ENCODE data around the gene FOXS1.
"Not testable (repeated sequence)": the region's sequence is repeated elsewhere in the genome, so short reads cannot be mapped to it uniquely, and the experiment has no call there.

FOXS1 gene

DNA sequence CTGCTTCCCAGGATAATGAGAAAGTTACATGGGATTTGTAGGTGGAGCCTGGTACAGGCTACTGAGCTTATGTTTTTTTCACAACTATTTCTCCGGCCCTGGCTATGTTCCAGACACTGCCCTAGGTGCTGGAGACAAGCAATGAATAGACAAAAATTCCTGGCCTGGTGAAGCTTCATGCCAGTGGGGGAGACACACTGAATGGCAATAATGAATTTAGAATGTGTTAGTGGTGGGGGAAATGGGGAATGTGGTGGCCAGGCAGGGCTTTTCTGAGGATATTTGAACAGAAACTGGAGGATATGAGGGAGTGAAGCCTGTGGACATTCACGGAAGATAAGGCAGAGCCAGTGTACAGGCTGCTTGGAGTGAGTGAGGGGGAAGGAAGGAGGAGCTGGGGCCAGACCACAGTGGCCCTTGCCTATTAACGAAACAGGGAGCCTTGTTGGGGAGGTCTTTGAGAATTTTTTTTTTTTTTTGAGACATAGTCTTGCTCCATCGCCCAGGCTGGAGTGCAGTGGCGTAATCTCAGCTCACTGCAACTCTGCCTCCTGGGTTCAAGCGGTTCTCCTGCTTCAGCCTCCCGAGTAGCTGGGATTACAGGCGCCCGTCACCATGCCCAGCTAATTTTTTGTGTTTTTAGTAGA is 6.6 kb downstream of the FOXS1 start:
- DNase-seq: no peak

DNA sequence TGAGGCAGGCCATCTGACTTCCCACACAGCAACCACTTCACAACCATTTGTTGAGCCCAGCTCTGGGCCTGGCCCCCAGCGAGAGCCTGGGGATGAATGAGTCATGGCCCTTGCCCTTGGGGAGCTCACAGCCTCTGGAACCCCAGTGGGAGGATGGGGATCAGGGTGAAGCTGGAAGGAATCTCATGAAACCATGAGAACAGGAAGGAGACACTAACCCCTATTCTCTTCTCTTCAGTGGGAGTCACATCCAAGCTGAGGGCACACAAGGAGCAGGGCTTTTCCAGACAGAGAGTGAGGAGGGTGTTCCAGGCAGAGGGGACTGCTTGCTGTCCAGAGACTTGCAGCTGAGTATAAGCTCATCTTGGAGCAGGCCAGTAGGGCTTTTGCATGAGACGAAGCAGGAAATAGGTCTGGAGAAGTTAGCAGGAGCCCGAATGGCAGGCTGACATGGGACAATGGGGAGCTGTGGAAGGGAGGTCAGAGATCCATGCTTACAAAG is 7.5 kb downstream of the FOXS1 start:
- no peak for DNase-seq

DNA sequence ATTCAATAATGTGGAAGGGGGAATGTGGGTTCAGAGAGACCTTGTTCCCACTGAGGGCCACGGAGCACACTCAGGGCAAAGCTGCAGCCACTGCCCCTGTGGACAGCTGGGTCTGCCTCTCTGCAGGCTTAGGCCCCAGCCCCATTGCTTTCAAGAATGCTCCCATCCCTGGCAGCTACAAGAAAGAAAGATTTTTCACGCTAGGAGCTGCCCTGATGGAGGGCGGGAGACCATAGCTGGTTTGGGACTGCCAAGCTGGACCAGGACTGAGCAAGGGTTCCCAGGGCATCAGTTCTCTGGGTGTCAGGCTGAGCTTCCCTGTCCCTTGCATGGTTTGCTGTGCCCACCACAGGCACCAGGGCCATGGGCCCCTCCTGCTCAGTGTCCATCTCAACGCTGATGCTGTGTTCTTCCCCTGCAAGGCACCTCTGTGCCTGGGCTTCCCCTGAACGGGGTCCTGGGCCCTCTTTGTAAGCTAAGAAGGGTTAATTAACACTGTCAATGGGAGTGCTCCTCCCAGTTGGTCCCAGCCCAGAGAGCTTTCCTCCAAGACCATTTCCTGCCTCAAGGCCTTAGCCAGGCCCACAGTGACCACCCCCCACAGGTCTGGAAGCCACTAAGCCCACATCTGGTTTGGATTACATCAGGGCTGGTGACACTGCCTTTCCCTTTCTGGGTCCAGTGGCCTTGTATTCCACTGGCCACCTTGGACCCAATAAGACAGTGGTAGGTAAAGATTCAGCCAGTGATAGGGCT is 8.4 kb downstream of the FOXS1 start:
- DNase-seq: no peak

DNA sequence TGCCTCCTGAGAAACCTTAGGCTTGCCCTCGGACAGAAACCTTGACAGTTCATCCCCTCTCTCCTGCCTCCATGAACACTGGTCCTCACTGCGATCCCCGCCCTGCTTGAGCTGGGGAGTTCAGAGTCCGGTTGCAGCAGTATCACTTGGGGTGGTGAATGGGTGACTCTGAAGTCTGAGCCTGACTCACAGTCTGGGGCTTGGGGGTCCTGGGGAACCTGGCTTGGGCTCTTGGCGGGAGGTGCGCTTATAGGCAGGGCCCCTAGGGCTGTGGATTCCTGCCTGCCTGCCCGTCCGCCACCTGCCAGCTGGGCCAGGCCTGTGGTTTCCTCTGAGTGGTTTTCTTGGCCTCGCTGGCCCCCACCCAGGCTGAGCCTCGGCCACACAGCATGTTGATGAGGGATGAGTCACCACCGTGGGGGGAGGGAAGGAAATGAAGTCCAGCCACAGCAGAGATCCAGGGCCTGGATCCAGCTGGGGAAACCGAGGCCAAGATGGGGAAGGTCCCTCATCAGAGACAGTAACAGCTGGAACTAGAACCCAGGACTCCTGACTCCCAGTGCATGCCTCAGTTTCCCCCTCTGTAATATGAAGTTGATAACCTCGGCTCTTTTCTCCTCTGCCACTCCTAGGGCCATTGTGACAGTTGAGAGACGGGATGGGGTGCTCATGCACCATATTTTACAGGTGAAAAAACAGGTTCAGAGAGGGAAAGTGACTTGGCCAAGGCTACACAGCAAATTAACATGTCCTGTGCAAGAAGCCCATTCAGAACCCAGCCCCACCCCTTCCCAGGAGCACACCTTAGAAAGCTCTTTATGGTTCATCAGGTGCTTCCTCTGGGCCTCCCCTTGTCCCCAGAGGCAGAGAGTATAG is 9.2 kb downstream of the FOXS1 start:
- no peak for DNase-seq

DNA sequence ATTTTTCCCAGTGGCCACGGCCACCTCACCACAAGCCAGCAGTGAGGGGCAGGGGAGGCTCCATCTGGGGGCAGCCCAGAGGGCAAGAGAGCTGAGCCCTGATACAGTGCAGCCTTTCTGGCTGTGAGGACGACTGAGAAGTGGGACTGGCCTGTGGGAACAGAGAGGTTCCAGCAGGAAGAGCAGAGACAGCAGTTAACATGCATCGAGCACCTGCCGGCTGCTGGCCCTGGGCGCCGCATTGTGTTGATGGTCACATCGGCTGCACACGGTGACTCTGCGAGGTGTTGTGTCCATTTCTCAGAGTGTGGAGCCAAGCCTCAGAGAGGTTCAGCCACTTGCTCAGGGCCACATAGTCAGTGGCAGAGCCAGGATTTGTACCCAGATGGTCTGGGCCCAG is 9.8 kb downstream of the FOXS1 start:
- no peak for DNase-seq

DNA sequence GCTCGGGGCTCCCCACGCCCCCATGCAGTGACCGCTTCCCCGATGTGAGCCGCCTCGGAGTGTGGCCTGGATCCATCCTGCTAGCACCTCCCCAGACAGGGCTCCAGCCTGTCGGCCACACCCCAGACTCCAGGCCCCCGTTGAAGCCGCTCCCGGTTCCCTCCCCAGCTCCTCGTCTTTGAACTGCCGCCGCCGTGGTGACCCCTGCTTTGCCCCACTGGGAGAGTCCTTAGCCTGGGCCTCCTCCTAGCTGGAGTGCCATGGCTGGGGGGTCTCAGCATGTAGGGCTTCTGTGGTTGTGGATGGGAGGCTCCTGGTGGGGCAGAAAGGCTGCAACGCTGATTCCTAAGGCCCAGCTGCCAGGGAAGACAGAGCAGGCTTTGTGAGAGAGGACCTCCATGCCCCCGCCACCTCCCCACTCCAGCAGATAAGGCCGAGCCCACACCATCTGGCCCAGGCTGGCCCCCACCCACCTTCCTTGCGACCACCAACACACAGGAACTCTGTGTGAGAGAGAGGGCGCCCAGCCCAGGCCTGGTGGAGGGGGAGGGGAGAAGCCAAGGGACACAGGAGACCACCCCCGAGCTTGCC is 11.4 kb downstream of the FOXS1 start:
- no peak for DNase-seq

DNA sequence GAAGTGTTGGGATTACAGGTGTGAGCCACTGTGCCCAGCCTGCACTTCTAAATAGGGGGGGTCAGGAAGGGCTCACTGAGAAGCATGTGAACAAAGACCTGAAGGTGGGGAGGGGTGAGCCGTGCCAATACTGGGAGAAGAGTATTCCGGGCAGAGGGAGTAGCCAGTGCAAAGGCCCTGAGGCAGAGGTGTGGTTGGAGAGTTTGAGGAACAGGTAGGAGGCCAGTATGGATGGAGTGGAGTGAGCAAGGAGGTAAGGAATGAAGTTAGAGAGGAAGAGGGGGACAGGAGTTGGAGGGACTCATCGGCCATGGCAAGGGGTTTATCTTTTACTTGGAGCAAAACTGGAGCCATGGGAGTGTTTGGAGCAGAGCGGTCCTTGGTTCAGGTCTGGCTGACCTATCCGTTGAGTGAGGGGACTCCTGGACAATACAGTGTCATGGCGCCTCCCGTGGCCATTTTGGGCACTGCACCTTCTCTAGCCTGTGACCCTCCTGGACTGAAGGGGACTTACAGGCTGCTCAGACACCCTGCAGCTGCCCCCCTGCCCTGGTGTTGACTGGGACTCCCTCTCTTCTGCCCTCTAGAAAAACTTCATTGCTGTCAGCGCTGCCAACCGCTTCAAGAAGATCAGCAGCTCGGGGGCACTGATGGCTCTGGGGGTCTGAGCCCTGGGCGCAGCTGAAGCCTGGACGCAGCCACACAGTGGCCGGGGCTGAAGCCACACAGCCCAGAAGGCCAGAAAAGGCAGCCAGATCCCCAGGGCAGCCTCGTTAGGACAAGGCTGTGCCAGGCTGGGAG is 12.1 kb downstream of the FOXS1 start:
- DNase-seq: no peak

DNA sequence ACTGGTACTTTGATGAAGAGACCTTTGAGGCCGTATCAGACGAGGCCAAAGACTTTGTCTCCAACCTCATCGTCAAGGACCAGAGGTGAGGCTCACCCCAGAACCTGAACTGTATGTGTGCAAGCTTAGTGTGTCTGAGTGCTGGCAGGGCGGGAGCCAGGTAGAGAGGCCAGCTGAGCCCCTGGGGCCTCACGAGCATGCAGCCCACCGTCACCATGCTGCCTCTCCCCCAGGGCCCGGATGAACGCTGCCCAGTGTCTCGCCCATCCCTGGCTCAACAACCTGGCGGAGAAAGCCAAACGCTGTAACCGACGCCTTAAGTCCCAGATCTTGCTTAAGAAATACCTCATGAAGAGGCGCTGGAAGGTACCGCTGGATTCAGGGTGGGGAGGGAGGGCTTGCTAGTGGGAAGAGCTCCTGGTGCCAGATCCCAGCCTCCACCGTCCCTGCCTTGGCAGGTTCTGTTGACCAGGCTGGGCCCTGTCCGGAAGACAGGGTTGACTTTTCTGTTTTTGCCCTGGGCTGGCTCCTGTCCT is 13.6 kb downstream of the FOXS1 start:
- no peak for DNase-seq

DNA sequence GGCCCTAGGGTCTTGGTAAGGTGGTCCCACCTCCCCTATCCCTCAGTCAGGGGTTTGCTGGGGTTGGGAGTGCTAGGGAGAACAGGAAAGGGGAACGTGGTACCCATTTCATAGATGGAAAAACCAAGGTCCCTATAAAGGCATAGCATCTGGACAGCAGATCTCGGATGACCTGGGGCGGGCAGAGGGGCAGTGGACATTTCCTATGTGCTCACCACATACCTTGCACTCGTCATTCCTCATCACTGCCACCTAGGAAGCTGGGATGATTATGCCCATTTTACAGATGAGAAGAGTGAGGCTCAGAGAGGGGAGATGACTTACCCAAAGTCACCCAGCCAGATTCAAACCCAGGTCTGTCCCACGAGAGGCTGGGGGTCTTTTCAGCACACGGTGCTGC is 14.2 kb downstream of the FOXS1 start:
- DNase-seq: no peak

DNA sequence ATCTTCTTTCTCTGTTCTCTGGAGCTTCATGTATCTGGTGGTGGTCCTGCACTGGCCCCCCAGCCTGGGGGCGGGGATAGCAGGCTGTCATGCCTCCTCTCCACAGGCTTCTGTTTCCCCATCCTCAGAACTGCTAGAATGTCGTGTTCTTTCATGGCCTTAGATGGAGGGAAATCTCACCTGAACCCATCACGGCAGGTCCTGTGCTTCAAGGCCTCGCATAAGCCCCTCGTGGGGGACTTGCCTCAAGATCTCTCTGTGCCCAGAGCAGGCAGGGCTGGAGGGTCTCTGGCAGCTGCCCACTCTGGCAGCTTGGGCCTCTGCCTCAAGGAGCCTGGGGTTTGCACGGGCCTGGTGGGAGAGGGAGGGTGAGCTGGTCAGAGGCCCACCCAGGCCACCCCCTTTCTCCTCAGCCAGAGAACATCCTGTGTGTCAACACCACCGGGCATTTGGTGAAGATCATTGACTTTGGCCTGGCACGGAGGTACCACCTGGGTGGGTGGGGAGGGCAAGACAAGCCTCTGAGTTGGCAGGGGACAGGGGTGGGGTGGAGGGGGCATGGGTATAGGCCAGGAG is 14.9 kb downstream of the FOXS1 start:
- no peak for DNase-seq

DNA sequence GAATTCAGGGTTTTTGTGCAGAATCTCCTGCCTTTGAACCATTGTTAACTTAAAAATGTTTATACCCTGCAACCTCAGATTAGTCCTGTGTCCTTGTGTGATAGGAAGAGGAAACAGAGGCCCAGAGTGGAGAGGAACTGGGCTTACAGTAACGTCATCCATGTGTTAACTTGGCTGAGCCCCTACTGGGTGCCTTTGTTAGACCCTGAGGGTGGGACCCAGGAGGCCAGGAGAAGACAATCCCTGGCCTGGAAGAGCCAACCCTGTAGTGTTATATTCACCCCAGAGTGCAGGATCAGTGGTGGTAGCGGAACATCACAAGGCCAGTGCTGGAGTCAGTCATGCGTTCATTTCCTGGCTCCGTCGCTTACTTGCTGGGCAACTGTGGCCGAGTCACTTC is 15.7 kb downstream of the FOXS1 start:
- DNase-seq: no peak

DNA sequence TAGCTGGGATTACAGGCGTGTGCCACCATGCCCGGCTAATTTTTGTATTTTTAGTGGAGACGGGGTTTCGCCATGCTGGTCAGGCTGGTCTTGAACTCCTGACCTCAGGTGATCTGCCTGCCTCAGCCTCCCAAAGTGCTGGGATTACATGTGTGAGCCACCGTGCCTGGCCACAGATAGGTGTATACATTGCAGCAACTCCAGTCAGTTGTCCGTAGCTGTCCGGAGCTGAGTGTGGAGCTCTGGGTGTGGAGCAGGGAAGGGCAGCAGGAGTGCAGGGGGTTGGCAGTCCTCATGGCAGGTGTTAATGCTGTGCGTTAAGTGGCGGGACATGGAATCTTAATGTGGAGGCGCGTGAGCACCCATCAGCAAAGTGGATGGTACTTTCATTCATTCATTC is 17.4 kb downstream of the FOXS1 start:
- DNase-seq: not testable (repeated sequence)

DNA sequence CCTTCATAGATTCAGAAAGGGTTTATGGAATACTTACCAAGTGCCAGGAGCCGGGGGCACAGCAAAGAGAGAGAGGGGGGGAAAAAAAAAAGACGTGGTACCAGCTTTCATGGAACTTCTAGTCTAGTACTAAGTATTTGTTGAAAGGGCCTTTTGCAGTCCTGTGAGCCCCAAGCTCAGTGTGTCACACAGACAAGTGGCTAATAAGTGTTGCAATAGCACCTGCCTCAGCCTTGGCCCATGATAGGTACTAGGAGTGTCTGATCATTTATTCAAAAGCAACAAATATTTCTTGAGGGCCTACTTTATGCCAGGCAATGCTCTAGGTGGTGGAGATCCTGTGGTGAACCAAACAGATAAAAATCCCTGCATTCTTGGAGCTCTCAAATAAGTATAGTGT is 18.3 kb downstream of the FOXS1 start:
- no peak for DNase-seq

DNA sequence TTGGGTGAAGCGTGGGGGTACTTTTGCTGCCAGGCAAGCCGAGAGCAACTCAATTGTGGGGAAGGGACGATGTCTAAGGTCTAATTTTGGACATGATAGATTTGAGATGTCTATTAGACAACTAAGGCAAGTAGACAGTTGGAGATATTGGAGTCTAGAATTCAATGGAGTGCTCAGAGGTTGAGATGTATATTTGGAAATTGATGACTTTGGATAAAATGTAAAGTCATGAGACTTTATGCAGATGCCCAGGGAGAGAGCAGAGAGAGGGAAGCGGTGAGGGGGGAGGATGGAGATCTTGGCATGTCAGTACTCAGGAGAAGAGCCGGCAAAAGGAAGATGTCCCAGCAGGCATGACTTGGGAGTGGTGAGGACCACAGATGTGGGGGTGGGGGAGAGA is 19.3 kb downstream of the FOXS1 start:
- DNase-seq: no peak

DNA sequence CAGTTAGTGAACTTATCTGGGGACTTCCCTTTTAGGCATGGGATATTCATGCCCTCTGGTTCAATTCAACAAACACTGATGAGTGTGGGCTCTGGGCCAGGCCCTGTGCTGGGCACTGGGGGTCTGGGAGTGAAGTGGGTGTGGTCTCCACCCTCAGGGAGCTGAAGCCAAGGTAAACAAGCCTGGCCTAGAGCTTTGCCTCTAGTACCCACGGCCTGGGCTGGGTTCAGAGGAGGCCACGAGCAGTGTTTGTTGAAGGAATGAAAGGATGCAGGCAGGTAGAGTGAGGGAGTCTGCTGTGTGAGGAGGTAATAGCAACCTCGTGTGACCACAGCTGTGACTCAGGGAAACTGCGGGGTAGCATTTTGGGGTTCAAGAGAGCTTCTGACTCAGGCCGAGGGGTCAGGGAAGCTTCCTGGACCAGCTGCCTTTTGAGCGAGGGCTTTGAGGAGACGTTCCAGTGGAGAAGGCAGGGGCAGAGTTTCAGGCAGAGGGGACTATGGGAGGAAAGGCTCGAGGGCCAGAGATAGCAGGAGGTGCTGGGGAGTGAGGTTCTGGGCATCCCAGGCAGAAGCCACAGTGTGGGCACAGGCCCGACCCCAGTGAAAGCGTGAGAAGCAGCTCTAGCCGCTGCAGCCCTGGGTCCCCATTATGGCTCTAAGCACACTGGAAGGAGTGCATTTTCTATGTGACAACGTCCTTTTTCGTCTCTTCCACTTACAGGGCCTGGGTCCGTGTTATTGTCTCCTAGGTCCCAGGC is 20.7 kb downstream of the FOXS1 start:
- DNase-seq: no peak

DNA sequence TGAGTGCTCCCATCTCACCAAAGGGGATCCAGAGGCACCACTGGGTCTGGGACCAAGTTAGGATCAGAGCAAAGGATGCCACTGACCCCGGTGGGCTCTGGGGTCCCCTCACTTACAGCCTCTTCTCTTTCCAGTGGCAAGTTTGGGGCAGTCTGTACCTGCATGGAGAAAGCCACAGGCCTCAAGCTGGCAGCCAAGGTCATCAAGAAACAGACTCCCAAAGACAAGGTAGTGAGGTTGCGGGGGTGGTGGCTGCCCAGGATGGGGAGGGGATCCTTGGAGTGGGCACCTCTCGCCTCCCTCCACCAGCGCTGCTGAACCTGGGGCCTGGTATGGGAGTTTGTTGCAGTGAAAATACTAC is 21.3 kb downstream of the FOXS1 start:
- DNase-seq: no peak

DNA sequence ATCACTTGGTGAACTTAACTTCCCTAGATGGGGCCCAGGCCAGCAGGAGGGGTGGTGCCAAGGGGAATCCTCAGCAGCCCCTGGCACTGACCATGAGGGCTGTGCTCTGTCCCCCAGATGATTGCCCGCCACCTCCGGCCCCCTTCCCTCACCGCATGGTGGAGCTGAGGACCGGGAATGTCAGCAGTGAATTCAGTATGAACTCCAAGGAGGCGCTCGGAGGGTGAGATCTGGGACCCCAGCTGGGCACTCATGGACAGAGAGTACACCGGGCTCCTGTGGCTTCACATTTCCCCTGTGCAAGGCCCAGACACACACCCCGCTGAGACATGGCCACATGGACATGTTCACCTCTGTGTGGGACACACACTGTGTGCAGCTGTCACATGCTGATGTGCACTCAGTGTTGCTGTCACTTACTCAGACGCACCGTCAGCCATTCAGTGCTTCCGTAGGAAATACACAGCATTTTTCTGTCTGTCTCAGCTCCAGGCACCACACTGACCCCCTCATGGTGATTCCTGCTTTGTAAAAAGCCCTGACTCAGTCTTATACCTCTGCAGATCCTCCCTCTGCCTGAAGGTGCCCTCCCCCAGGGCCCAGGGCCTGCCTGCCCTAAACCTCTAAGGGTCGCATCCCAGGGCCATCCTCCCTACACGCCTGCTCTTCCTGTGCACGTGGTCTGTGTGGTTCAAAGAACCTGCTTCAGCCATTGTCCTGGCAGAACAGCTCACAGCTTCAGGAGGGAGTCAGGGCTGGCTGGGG is 21.9 kb downstream of the FOXS1 start:
- DNase-seq: no peak

DNA sequence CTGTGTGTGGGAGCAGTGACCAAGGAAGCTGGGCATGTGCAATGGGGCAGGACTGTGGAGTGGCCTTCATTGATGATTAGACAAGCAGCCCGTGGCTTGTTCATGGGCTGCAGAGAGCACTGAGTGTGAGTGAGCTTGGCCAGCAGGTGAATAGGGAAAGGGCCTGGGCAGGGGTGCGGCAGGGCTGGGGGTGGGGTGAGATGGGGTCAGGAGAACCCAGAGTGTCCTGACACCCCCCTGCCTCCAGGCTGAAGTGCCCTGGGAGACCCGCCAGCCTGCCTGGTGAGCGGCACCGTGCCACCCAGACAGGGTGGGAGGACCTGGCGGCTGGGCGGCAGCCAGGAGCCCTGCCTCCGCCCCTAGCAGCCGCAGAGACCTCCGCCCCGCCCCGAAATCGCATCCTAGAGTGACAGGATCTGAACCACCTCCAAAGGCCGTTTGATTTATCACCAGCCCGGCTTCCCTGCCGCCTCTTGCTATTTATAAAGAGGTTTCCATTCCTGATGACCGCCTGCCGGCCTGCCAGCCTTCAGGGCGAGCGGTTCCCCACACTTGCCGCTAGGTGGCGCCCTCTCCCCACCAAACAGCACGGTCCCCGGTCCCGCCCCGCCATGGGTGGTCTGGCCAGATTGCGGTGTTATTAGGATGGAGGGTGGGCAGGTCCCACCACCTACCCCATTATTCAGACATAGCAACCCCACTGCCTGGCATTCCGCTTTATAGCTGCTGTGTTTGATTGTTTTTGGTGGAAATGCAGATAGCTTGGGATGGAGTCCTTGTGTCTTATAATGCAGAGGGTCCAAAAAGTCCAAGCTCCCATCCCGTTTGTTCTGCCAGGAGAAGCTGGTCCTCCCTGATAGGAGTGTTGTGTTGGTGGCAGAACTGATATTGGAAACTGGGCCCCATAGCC is 22.7 kb downstream of the FOXS1 start:
- DNase-seq: no peak

DNA sequence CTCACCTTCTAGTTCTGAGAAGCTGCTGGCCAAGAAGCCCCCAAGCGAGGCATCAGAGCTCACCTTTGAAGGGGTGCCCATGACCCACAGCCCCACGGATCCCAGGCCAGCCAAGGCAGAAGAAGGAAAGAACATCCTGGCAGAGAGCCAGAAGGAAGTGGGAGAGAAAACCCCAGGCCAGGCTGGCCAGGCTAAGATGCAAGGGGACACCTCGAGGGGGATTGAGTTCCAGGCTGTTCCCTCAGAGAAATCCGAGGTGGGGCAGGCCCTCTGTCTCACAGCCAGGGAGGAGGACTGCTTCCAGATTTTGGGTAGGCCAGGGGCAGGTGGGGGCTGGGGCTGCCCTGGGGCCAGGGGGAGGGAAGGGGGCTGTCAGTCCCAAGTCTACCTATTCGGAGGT is 24.0 kb downstream of the FOXS1 start:
- no peak for DNase-seq

Measured in NCI-H1436 treated with DMSO at 0.1 percent for 48 hours (cell line).